ENCODE results near the gene KDELR1. TPM values are rescaled to one million over a fixed set of nuclear protein-coding genes. Genes with fewer than 3 reads are reported as not detected.

The KDELR1 gene
- total RNA-seq, 1 experiment from 2014 or later = 111 TPM

GRCh38 chr19:48338802-48339503, 52.4 kb downstream of the KDELR1 start:
- intact Hi-C loops (cut with micrococcal nuclease; ENCODE audit: unreplicated experiment) = no loop called here
- Histone ChIP-seq H3K27ac (ENCODE audit: low read length) (no peak overlapping the region), H3K4me3 (ENCODE audit: low read depth in 2 of 2, low read length in 2 of 2) (no peak overlapping the region), H3K4me1 (ENCODE audit: control insufficient read depth, insufficient read depth, low read length) (0 out of 2 replicates have a peak, but pooled peaks cover 3% of the 10 kb centered on the region), H3K36me3 (ENCODE audit: control insufficient read depth, insufficient read depth, low read length) (no peaks in the 10 kb centered on the region), H3K9me3 (ENCODE audit: control insufficient read depth, insufficient read depth, low read depth, low read length) (no peaks in the 10 kb centered on the region), H3K27me3 (ENCODE audit: control insufficient read depth, insufficient read depth, low read length) (no peaks in the 10 kb centered on the region)
- no peak for ATAC-seq
- no peak for DNase-seq (ENCODE audit: low read depth, low spot score)
- no TSS peak for BruUV-seq (replicated peaks)
- ChIA-PET CTCF (interaction anchor here (0.8 kb wide), 1 partner anchor 22 kb away, joined by 3 read pairs; no protein-coding TSS in a partner anchor), POLR2A (no interaction called here)
- TF ChIP-seq SIN3A (IDR thresholded peaks at IDR 0.05; ENCODE audit: borderline replicate concordance, insufficient read depth, low read depth, low read length) (no peak), CTCF (IDR thresholded peaks at IDR 0.05) (no peak; the same call in 1 of the 2 replicates), TCF7L2 (IDR thresholded peaks at IDR 0.05; ENCODE audit: low read depth, low read length) (no peak), POLR2AphosphoS5 (IDR thresholded peaks at IDR 0.05; ENCODE audit: low read depth, low read length) (no peak), REST (IDR thresholded peaks at IDR 0.05; ENCODE audit: insufficient read depth in 1 of 2, low read depth in 2 of 2, low read length in 1 of 2) (no peak)
- in situ Hi-C loops (cut with HindIII; ENCODE audit: low pct_unique_long_range_greater_than_20kb, low sequenced_read_pairs) = no loop called here

GRCh38 chr19:48338253-48338755, 53.0 kb downstream of the KDELR1 start:
- no peak overlapping the region for H3K4me3 ChIP-seq (ENCODE audit: low read depth in 2 of 2, low read length in 2 of 2)
- no peaks in the 10 kb centered on the region for H3K27me3 ChIP-seq (ENCODE audit: control insufficient read depth, insufficient read depth, low read length)
- in situ Hi-C loops (cut with HindIII; ENCODE audit: low pct_unique_long_range_greater_than_20kb, low sequenced_read_pairs) (no loop called here), intact Hi-C loops (cut with micrococcal nuclease; ENCODE audit: unreplicated experiment) (no loop called here)
- POLR2A ChIA-PET = no interaction called here
- no peak for DNase-seq (ENCODE audit: low read depth, low spot score)
- no peak for ATAC-seq
- TF ChIP-seq SIN3A (IDR thresholded peaks at IDR 0.05; ENCODE audit: borderline replicate concordance, insufficient read depth, low read depth, low read length) (no peak), CTCF (IDR thresholded peaks at IDR 0.05) (no peak), REST (IDR thresholded peaks at IDR 0.05; ENCODE audit: insufficient read depth in 1 of 2, low read depth in 2 of 2, low read length in 1 of 2) (no peak), POLR2AphosphoS5 (IDR thresholded peaks at IDR 0.05; ENCODE audit: low read depth, low read length) (no peak), TCF7L2 (IDR thresholded peaks at IDR 0.05; ENCODE audit: low read depth, low read length) (no peak)
- H3K27ac ChIP-seq (ENCODE audit: low read length) = no peak overlapping the region
- peaks cover 3% of the 10 kb centered on the region; the same call in 1 of the 2 replicates for H3K4me1 ChIP-seq (ENCODE audit: control insufficient read depth, insufficient read depth, low read length)
- BruUV-seq (replicated peaks) = no TSS peak
- CTCF ChIA-PET = interaction anchor here (1.0 kb wide), 1 partner anchor 24 kb away, joined by 3 read pairs; no protein-coding TSS in a partner anchor
- H3K9me3 ChIP-seq (ENCODE audit: control insufficient read depth, insufficient read depth, low read depth, low read length) = no peaks in the 10 kb centered on the region
- H3K36me3 ChIP-seq (ENCODE audit: control insufficient read depth, insufficient read depth, low read length) = no peaks in the 10 kb centered on the region

Data from Panc1 (cell line).